Measurements from ENCODE around the gene NR2F1-AS1. TPM values are rescaled to one million over a fixed set of nuclear protein-coding genes. Genes with fewer than 3 reads are reported as not detected.
"Not testable (repeated sequence)": the region's sequence is repeated elsewhere in the genome, so short reads cannot be mapped to it uniquely, and the experiment has no call there.

Gene NR2F1-AS1
- total RNA-seq, 1 donor from 2014 or later = 0.22 TPM

DNA sequence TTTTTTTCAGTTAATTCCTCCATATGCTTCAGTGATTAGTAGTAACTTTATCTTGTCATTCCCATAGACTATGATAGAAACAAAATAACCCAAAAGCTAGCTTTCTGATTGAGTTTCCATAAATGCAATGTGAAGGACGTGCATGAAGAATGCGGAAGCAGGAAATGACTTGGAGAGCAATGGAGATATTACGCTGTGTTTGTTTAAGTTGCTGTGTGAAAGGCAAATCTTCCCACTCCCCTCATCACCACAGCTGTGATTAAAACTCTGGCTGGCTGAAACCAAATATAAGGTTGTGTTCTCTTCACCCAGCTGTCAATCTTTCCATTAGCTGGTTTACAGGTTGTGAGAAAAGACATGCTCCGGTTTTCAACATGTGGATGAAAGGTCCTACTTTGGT, 83.9 kb downstream of the NR2F1-AS1 start:
- intact Hi-C loops (cut with DNase I) = no loop called here
- ATAC-seq (ENCODE audit: poor library complexity) = no peak

DNA sequence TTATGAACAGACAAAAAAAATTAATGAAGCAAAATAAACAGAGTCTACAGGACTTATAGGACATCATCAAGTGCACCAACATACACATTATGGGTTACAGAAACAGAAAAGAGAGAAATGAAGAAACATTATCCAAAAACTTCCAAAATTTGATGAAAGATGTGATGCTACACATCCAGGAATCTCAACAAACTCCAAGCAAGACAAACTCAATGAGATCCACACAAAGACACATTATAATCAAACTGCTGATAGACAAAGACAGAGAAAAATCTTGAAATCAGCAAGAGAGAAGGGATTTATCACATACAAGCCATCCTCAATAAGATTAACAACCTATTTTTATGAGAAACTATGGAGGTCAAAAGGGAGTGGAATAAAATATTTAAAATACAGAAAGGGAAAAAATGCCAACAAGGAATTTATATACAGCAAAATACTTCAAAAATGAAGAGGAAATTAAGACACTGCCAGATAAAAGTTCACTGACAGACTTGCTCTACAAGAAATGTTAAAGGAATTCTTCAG, 101.0 kb downstream of the NR2F1-AS1 start:
- intact Hi-C loops (cut with DNase I) = no loop called here
- ATAC-seq (ENCODE audit: poor library complexity) = no peak
- DNase-seq = no peak

More for the DNA sequence above, 83.9 kb downstream of the NR2F1-AS1 start:
- no peak for DNase-seq

DNA sequence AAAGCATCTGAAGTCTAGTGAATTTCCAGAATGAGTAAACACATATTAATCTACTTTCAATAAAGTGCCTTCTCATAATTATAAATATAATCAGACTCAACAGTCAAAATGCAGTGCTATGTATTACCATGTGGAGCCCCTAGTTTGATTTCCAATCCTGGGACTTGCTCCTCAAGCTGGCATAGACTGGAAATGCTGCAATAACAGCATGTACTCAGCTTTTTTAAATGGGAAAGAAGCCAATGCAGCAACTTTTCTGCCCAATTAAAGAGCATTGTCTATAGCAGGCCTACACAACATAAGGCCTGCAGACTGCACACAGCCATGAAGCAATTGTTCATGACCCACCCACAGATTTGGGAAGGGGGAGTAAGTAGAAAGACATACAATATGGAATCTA, 103.2 kb downstream of the NR2F1-AS1 start:
- intact Hi-C loops (cut with DNase I) = no loop called here
- ATAC-seq (ENCODE audit: poor library complexity) (no peak), DNase-seq (no peak)

DNA sequence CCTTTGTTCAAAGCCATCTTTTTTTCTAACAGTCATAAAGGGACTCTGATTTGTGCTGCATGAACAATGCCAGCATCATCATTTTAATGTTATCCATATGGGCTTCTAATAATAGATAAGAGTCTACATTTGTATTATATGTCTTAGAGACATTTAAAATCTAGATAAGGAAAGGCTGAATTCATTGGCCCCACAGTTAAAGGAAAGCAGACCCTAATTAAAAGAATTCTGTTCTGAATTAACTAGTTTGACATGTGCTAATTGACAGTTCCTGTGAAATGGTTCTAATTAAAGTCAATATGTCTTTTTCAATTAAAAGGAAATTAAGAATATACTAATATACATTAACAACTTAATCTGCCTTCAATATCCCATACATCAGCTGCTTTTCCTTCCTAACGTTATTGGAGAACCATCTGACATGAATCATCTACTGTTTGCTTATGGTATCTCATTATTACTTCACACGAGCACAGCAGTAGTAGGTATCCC, 104.7 kb downstream of the NR2F1-AS1 start:
- DNase-seq (no peak), ATAC-seq (ENCODE audit: poor library complexity) (no peak)
- intact Hi-C loops (cut with DNase I) = no loop called here

DNA sequence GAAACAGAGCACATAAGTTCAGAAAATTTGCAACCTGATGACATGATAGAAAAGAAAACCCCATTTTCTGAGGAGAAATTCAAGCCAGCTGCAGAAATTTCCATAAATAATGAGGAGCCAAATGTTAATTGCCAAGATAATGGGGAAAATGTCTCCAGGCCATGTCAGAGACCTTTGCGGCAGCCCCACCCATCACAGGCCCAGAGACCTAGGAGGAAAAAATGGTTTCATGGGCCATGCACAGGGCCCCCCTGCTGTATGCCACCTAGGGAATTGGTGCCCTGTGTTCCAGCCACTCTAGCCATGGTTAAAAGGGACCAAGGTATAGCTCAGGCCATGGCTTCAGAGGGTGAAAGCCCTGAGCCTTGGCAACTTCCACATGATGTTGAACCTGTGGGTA, 118.1 kb downstream of the NR2F1-AS1 start:
- intact Hi-C loops (cut with DNase I) = no loop called here
- ATAC-seq (ENCODE audit: poor library complexity) (no peak), DNase-seq (no peak)

DNA sequence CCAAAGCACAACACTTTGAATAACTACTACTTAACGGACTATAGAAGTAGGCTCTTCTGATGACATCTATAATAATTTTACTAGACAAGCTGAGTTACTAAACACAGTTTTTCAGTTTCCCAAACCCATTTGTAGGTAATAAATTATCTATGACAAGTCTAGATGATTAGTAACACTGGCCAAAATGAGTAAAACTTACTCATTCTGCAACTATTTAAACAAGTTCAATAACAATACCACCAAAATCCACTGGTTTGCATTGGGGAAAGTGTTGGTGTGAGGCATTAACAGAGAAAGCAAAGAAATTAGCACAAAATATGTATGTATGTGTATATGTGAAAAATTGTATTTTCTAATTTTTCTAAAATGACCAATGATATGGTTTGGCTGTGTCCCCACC, 119.3 kb downstream of the NR2F1-AS1 start:
- DNase-seq = no peak
- ATAC-seq (ENCODE audit: poor library complexity) = no peak
- intact Hi-C loops (cut with DNase I) = no loop called here

DNA sequence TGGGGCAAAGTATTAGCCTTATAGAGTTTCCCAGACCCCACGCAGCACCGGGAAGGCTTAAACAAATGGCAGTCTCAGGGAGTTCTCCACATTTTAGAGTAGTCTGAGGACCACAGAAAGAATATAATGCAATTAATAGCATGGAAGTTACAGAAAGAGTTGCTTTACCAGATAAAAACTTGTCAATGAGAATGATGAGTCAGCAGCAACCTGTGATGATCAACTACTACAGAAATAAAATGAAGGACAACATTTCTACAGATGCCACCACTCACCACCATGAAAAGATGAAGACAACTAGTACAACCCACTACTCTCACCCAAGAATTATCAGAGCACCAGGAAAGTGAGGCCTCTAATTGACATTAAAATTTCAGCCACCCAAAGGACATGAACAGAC, 120.7 kb downstream of the NR2F1-AS1 start:
- DNase-seq (no peak), ATAC-seq (ENCODE audit: poor library complexity) (no peak)
- intact Hi-C loops (cut with DNase I) = no loop called here

DNA sequence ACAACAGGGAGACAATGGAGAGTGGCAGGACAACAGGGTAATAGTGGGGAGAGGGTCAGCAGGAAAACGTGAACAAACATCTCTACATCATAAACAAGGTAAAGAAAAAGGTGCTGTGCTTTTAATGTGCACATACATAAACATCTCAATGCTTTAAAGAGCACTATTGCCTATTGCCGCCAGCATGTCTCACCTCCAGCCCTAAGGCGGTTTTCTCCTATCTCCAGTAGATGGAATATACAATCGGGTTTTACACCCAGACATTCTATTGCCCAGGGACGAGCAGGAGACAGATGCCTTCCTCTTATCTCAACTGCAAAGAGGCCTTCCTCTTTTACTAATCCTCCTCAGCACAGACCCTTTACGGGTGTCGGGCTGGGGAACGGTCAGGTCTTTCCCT, 124.2 kb downstream of the NR2F1-AS1 start:
- ATAC-seq (ENCODE audit: poor library complexity); intact Hi-C loops (cut with DNase I); DNase-seq: not testable (repeated sequence)

DNA sequence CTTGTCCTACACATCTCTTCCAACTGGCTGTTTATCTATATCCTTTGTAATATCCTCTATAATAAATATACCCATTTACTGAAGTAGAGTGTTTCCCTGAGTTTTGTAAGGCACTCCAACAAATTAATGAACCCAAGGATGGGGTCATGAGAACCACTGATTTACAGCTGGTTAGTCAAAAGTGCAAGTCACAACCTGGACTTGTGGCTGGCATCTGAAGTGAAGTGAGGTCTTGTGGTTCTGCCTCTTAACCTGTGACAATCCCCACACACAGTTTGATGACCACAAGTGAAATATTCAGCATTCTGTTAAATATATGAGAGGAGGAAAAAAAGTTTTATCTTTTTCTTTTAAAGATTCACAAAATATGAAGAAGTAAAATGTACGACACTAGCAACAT, 126.1 kb downstream of the NR2F1-AS1 start:
- DNase-seq (no peak), ATAC-seq (ENCODE audit: poor library complexity) (no peak)
- intact Hi-C loops (cut with DNase I) = no loop called here

DNA sequence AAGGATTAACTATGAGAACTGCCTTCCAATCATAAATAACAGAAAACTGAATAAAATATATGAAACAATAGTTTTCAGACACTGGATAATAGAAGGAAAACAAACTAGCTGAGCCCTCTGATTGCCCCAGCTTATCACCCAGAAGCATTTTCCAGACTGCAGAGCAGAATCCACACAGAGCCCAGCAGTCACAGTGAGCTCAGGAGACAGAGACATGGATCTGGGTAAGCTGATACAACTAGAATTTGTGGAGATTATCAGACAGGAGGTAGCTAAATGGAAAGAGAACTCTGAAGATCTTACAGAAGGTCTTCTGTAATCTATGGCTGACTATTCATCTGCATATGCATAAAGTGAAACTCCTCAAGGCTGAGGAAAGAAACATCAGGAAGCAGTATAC, 128.8 kb downstream of the NR2F1-AS1 start:
- intact Hi-C loops (cut with DNase I) = no loop called here
- DNase-seq = no peak
- ATAC-seq (ENCODE audit: poor library complexity) = no peak

DNA sequence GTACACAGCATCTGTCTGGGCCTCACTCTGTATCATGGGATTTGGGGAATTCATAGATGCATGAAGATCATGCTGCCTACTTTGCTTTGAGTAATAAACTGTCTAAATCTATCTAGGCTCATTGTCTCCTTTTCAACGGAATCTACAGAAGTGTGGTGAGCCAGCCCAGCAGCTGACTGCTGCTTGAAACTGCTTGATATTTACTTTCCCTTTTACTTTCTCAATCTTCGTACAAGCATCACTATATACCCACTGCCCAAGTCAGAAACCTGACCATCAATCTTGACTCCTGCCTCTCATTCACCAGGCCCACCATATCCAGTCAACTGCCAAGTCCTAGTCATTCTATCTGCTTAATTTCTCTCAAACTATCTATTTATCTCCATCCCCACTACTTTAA, 142.9 kb downstream of the NR2F1-AS1 start:
- ATAC-seq (ENCODE audit: poor library complexity) (no peak), DNase-seq (no peak)
- intact Hi-C loops (cut with DNase I) = no loop called here

DNA sequence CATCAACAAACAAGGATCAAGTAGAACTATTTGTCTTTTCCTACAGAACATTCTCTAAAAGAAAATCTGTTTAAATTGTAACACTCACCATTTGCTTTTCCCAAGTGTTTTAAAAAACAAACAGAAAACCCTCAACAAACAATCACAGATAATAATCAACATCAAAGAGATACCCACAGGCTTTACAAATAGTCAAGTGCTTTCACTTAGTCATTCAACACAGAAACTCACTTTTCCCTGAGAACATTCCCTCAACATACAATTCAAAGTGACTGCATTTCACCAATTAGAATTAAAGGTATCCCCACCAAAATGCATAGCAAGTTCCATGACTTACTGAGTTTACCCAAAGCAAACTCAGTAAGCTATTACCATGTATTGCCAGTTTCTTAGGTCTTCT, 144.9 kb downstream of the NR2F1-AS1 start:
- no peak for ATAC-seq (ENCODE audit: poor library complexity)
- intact Hi-C loops (cut with DNase I) = no loop called here
- DNase-seq = no peak

DNA sequence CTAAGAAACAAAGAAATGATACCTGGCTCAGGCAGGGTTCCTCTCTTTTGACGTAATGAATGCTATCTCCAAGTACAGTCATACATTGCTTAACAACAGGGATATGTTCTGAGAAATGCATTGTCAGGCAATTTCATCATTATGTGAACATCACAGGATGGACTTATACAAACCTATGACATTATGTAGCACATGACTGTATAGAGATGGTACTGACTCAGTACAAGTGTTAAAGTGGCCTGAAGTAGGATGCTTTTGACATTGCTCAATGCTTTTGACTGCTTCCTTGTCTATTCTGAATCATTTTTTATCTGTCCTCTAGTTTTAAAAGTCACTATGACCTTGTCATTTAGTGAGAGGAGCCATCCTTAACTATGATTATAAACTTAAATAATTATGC, 147.6 kb downstream of the NR2F1-AS1 start:
- intact Hi-C loops (cut with DNase I) = no loop called here
- ATAC-seq (ENCODE audit: poor library complexity) (no peak), DNase-seq (no peak)

DNA sequence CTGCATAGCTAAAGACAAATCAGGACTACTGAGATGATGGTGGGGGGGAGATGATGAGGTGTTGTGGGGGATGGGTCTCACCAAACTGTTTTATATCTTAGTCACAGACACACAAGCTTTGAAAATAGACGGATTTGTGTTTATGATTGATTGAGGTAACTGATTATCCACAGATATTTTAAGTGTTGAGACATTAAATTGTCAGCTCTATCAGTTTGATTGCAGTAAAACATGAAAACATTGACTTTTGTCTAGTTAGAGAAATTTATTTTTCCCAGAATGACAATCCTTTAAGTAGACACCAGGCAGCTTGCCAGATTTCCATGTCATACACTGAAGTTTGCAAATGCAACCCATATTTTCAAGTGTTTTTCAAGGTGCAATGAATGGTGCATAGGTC, 149.8 kb downstream of the NR2F1-AS1 start:
- ATAC-seq (ENCODE audit: poor library complexity) (no peak), DNase-seq (no peak)
- intact Hi-C loops (cut with DNase I) = no loop called here

DNA sequence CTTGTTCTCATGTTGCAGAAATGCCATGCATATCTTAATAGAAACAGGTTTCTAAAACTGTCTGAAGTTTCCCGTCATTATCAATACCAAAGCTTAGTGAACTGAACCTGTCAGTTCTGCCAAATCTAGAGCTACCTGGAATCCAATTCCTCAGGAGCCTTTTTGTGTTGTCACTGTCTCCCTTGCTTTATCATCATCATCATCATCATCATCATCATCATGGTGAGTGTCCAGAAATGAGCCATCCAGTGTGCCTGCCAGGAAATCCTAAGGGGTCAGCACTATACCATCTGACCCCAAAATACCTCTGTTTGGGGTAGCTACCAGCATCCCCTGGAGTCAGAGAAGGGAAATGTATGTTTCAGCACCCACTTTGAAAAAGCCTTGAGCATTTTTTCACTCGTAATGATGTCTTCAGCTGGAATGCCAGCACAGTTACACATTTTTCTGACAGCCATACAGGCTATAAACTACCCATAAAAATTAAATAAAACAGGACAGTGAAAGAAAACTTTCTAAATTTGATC, 150.3 kb downstream of the NR2F1-AS1 start:
- DNase-seq (no peak), ATAC-seq (ENCODE audit: poor library complexity) (no peak)
- intact Hi-C loops (cut with DNase I) = no loop called here

DNA sequence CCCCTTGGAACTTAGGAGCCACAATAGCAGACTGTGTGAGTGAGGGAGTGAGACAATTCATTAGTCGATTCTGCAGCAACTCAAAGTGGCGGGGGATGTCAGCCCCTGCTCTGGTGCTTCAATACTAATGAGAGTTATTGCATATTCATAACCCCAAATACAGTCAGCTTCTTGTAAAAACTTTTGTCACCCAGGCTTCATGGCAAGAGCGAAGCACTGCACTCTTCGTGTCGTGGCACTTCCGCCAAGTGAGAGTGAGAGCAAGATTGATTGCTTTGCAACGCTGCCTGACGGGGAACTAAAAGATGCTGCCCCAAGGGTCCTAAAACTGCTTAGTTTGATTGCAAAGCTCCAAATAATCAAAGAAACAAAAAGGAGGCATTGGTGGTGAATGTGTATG, 150.9 kb downstream of the NR2F1-AS1 start:
- no peak for ATAC-seq (ENCODE audit: poor library complexity)
- intact Hi-C loops (cut with DNase I) = no loop called here
- no peak for DNase-seq

DNA sequence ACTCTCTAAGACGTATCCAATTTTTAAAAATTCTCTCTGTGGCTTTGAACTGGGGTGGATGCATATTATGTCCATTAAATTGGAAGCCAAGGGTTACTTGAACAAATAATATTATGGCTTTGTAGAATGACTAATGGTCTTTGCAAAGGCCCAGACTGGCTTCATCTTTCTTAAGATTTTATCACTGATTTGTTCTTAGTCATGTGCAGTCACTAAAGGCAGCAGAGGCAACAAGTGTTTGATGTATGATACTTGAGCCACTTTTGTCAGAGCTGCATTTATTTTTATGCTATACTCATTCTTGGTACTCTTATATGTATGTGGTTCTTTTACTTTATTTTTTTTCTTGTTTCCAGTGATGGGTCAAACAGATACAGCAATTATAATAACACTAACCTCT, 152.2 kb downstream of the NR2F1-AS1 start:
- intact Hi-C loops (cut with DNase I) = no loop called here
- DNase-seq = no peak
- no peak for ATAC-seq (ENCODE audit: poor library complexity)

DNA sequence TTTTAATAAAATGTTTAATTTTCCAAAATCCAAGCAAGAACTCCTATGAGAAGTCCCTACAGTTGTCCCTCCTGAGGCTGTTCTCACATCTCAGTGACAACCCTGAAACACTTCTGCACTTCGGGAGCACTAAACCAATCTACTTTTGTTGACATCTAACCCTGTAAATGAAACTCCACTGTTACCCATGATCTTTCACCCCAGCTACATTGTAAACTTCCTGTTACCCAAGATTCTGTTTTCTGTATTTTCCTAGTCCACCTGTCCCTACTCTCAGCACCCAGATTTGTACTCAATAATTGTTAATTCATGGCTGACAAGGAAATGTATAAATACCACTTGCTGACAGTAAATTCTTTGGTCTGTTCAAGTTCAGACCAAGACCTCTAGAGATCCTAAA, 153.7 kb downstream of the NR2F1-AS1 start:
- DNase-seq (no peak), ATAC-seq (ENCODE audit: poor library complexity) (no peak)
- intact Hi-C loops (cut with DNase I) = no loop called here

DNA sequence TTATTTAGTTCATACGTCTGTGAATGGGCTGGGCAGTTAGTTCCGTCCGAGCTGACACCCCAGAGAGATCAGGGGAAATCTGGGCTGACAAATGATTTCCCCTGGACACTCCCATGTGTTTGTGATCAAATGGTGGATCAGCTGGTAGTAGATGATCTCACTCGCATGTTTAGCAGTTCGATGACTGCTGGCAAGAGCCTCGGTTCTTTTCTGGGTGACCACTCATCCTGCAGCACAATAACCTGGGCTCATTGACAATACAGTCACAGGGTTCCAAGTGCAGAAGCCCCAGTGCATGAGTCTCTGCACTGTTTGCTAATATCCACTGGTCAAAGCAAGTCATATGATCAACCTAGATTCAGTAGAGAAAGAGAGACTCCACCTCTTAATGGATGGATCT, 155.9 kb downstream of the NR2F1-AS1 start:
- intact Hi-C loops (cut with DNase I) = no loop called here
- ATAC-seq (ENCODE audit: poor library complexity) (no peak), DNase-seq (no peak)

DNA sequence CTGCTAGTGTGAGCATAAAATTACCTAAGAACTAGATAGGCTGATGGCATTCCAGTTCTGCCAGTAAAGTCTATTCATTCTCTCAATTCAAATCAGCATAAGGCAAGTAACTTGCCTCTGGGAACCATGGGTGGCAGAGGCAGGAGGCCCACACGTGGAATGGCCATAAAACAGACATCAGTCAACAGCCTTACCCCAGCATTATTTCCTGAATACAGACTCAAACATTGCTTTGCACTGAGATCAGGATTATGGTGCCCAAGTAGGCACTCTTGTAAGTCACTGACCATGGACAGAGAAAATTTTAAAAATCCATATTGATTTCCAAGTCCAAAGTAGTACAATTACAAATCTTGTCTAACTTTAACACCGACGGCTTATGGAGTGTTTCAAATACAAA, 157.7 kb downstream of the NR2F1-AS1 start:
- intact Hi-C loops (cut with DNase I) = no loop called here
- ATAC-seq (ENCODE audit: poor library complexity) (no peak), DNase-seq (no peak)

DNA sequence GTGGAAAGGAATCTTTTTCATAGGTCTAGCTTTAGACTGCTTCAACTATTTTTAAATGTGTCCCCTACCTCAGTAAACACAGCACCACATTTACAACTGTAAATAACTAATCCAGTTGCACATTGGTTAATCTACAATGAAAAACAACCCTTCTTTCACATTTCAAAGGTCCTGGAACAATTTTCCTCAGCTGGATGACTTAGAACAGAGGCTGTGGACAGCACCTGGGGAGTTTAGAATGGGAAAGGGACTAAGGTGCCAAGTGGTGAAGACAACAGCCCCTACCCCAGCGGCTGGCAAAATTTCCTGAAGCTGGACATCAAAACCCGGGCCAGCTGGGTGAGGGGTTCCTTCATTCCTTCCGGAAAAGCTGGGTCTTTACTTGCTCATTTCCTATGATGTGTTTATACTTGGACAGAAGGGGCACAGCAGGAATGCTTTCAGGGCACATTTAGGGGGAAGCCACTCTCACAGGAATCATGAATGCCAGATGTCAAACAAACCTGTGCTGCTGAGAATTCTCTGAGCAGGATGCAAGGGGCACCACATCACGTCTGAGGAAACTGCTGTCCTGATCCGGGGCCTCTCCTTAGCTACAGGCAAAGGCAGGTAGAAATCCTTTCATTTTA, 158.3 kb downstream of the NR2F1-AS1 start:
- ATAC-seq (ENCODE audit: poor library complexity) (no peak), DNase-seq (no peak)
- intact Hi-C loops (cut with DNase I) = no loop called here

All from Right ventricle myocardium superior (tissue), 1 donor.